Kidney tubule cell (primary cell): ENCODE results near the gene FA2H.
"Not testable (repeated sequence)": the region's sequence is repeated elsewhere in the genome, so short reads cannot be mapped to it uniquely, and the experiment has no call there.

Experiments
- DNase-seq: peaks from one replicate; pipeline ENCODE4 v3.0.0-alpha.2; 2018; ENCODE audit warnings: low spot score

Gene FA2H

GRCh38 chr16:74769586-74770190 lies 4.9 kb downstream of the FA2H start:
- no peak for DNase-seq

- DNase-seq, result no peak
Observed at GRCh38 chr16:74768239-74768638, 6.4 kb downstream of the FA2H start.

GRCh38 chr16:74767749-74768148 lies 6.9 kb downstream of the FA2H start:
- no peak for DNase-seq

GRCh38 chr16:74766729-74767128 lies 7.9 kb downstream of the FA2H start:
- DNase-seq, result no peak

- not testable (repeated sequence) for DNase-seq
Observed at GRCh38 chr16:74764184-74764583, 10.4 kb downstream of the FA2H start.

- DNase-seq, result no peak
Observed at GRCh38 chr16:74761665-74762064, 13.0 kb downstream of the FA2H start.

- peak; percentile 97 for DNase-seq
Observed at GRCh38 chr16:74760007-74760767, 14.4 kb downstream of the FA2H start.

- no peak for DNase-seq
Observed at GRCh38 chr16:74759564-74759963, 15.1 kb downstream of the FA2H start.

- peak; percentile 25 for DNase-seq
Observed at GRCh38 chr16:74758801-74759200, 15.8 kb downstream of the FA2H start.

- DNase-seq, result no peak
Observed at GRCh38 chr16:74757349-74757748, 17.3 kb downstream of the FA2H start.

- DNase-seq, result no peak
Observed at GRCh38 chr16:74756203-74756602, 18.4 kb downstream of the FA2H start.

- no peak for DNase-seq
Observed at GRCh38 chr16:74753180-74753579, 21.4 kb downstream of the FA2H start.

GRCh38 chr16:74752756-74753155 lies 21.9 kb downstream of the FA2H start:
- no peak for DNase-seq

GRCh38 chr16:74752258-74752657 lies 22.4 kb downstream of the FA2H start:
- DNase-seq, result no peak

GRCh38 chr16:74751658-74752057 lies 23.0 kb downstream of the FA2H start:
- DNase-seq, result no peak

- DNase-seq, result peak; percentile 20
Observed at GRCh38 chr16:74749291-74750055, 25.1 kb downstream of the FA2H start.

- DNase-seq, result no peak
Observed at GRCh38 chr16:74748616-74749026, 26.0 kb downstream of the FA2H start.

- no peak for DNase-seq
Observed at GRCh38 chr16:74747716-74748615, 26.7 kb downstream of the FA2H start.

GRCh38 chr16:74745926-74746325 lies 28.7 kb downstream of the FA2H start:
- DNase-seq, result no peak

GRCh38 chr16:74745109-74745615 lies 29.5 kb downstream of the FA2H start:
- no peak for DNase-seq

- DNase-seq, result no peak
Observed at GRCh38 chr16:74744566-74744965, 30.1 kb downstream of the FA2H start.
